ENCODE measurements around the gene CERS6.

CERS6 gene

DNA sequence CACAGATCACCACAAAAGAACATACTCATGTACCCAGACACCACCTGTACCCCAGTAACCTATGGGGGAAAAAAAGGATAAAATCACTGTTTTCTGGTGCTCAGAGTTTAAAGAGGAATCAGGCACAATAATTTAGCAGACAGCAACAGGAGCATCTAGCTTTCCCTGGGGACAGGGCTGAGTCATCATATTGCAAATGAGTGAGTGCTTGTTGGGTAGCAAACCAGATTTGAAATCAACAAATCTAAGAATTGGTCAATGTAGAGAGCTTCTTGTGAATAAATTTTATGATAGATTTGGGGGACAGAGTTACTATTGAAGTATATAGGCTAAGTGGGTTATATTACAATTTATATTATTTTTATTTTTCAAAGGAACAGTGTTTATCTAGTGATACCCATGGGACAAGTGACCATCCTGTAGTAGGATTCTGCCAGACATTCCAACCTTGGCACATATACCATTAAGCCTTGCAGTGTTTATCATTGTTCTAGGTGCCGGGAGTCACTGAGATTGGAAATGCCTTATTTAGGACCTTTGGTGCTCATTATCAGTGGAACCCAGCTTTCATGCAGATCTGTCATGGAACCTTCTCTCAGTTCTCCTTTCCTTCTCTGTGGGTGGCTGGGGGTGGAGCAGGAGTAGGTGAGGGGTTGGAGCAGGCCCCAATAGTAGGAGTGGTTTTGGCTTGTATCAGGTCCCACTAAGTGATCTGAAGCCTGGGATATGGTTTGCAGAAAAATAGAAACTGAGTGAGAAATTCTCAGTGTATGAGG lies 117.2 kb downstream of the CERS6 start:
- no peak for DNase-seq

DNA sequence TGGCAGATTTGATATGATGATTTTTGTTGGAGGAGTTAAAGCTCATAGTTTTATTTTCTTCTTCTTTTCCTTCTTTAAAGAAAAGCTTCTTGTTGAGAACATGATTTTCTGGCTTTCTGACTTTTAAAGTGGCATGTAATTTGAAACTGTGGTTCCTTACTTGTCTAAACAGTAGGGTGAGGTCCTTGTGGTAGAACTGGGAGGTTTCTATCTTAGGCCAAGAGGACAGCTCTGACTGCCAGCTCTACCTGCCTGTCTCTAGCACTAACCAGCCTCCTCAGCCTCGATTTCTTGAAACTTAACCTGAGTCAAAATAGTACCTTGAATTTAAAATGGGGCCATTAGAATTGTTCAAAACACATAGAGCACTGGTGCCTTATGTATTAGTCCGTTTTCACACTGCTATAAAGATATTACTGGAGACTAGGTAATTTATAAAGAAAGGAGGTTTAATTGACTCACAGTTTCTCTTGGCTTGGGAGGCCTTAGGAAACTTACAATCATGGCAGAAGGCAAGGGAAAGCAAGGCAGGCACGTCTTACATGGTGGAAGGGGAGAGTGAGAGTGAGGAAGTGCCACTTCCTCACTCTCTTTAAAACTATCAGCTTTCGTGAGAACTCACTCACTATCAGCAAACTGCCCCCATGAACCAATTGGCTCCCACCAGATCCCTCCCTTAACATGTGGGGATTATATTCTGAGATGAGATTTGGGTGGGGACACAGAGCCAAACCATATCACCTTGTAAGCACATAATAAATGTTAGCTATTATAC lies 119.0 kb downstream of the CERS6 start:
- DNase-seq, result no peak

DNA sequence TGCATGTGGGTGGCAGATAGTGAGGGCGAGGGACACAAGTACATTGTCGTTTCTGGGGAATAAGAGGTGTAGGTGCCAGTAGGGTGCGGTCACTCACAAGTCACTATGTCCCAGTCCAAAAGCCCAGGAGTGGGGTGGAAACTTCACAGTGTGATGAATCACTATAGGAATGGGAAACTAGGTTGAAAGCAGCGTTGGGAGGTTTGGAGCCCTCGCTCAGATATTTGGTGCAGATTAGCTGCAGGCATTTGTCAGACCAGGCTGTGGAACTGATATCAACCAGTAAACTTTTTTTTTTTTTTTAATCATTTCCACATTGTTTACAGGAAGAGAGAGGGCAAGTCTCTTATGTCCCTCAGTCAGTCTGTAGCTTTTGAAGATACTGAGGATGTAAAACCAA lies 121.8 kb downstream of the CERS6 start:
- DNase-seq, result no peak

DNA sequence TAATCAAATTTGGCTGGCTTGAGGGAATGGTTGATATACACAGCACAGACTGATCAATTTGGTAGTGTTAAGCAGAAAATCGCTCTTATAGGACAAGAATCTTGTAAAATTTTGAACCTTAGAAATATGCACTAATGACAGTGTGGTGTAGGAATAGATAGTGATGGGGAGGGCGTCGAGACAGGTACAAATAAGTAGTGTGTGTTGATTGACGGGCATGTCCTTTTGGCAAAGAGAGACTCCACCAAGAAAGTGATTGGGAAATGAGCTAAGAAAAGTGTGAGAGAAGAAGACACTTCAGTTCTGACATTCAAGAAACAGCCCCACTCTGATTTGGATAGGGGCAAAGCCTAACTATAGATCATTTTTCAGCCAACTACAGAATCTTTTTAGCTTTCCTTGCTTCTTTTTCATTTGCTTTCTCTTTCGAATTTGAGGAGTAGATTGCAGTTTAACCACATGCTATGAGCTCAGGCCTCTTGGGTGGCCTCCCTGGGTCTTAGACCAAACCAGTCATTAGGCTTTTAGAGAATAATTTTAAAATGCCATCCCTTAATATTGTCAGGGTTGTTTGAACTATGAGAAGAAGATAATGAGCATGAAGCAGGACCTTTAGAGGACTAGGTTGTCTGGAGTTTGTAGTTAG lies 127.1 kb downstream of the CERS6 start:
- peak in 1 of 5 donors; percentile 16 for DNase-seq

DNA sequence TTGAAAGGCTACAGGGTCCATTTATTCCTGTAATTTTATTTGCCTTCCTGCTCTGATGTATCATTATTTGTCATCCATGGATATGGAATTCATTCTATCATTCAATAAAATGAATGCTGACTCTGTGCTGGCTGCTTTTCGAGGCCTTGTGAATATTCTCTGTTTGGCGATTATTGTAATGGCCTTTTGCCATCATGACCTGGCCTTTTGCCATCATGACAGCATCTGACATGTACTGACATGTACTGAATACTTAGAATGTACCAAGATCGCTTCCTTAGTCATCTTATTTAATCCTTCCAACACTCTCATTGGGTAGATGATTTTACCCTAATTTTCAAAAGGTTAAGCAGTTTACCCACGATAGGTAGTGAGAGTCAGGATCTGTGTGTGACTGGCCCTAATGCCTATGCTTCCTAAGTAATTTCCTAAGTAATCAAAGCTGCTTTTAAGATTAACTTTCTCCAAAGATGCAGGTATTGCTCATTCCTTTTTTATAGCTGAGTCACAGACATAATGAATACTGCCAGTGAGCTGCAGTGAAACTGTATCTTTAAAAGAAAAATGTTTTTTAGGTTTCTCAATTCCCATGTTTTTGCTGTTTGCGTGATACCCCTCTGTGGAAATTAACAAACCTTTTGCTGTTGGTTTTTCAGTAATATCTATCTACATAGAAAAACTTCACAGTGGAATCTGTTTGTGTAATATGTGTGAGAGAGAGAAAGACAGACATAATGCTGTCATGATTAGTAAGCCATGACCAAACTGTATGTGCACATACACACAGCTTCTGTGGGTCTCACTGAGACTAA lies 127.8 kb downstream of the CERS6 start:
- DNase-seq, result no peak

DNA sequence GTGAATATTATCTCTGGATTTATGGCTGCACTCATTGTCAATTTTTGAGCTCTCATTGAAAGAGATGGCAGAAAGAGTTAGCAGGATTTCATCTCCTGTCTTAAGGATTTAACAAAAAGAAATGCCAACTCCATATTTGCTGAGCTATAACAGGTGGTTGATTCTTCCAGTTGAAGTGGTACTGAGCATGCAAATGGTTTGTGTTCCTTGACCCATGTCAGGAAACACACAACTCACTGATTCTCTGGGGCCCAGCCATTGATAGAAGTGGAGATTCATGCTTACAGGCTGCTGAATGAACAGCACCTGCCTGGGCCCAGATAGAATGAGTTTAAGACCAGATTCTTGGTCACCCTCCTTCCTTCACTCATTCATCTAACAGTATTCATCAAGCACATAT lies 128.8 kb downstream of the CERS6 start:
- DNase-seq, result no peak

DNA sequence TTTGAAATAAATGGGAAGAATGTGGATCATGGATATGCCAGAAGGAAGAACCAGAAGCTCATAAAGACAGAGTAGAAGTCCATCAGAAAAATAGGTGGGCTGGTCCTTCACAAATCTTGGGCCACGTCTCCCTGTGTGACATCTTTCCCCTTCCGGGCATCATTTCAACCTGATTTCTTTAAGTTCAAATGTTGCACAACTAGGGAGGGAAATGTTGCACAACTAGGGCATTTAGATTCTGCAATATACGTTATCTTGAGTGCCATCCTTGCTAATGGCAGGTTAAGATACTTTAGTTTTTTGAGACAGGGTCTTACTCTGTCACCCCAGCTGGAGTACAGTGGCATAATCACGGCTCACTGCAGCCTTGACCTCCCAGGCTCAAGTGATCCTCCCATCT lies 129.6 kb downstream of the CERS6 start:
- DNase-seq, result no peak

DNA sequence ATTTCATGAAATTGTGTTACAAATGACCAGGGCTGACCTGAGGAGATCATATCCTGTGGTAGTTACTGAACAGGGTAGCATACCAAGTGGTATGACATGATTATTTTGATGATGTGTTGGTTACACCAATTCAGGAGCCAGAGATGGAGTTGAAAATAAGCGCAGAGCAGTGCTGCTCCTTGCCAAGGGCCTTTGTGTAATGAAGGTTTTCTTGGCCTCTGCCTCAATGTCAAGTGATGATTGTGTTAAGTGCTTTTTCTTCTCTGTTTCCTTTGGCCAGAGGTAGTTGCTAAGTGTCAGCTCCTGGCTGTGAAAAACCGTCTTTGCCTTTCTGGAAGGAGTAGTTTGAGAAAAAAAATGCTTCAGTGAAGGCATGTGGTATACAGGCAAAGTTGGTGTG lies 131.2 kb downstream of the CERS6 start:
- DNase-seq, result no peak

DNA sequence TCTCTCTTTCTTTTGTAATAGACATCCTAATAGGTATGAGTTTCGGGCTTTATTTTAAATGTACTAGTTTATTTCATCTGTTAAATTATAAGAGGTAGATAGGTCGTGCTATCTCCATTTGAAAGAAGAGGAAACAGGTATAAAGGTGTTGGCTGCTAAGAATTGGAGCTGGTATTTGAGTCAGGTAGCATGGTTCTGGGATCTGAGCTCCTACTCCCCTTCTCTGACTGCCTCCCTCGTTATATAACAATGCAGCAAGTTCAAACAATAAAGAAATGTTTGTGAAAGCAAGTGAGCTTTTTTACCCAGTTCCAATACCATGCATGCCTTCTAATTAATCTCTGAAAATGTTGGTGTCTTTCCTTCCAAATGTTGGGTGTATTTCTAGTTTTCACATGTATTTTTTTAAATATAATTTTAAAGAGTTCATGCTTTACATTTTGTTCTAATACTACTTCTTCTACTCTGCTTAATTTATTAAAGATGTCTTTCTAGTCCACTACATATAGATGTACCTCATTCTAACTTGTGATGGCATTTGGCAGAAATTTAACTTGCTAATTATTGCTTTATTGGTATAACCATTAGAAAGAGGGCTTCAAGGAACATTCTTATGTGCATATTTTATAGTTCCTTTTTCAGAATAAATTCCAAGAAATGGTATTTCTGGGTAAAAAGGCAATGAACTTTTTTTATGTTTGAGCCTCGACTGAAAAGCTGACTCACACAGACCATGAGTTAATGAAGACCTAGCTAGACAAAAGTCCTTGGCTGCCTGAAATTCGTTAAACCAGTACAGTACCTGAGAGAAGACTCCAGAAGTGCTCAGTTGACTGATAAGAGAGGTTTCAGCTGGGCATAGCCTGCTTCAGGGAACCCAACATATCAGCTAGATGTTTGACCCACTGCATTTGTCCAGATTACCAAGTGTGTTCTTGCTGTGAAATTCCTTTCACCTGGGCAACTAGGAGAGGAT lies 133.5 kb downstream of the CERS6 start:
- no peak for DNase-seq

DNA sequence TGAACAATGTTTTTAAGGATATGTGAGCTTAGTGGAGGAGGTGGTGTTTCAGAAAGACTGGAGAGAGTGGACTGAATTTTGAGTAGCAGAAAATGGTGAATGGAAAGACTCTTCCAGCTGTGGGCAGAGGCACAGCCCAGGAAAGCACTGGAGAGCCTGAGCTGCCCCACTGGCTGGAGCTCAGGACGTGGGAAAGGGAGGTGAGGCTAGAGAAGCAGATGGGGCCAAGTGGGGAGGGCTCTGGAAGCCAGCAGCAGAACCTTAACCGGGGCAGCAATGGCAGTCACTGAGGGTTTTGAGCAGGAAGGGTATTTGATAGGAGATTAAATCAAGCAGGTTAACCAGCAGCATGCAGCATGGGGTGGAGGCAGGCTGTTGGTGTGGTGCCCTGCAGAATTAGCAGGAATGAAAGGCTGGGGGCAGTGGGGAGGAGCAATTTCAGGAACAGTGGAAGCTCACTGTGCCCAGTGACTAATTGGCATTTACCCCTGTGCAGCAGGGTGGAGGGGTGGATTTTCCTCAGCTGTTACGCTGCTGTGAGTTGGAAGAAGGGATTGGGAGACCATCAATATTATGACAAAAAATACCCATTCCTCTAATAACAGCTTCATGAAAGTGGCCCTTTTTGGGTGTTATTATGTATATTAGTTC lies 136.2 kb downstream of the CERS6 start:
- no peak for DNase-seq

DNA sequence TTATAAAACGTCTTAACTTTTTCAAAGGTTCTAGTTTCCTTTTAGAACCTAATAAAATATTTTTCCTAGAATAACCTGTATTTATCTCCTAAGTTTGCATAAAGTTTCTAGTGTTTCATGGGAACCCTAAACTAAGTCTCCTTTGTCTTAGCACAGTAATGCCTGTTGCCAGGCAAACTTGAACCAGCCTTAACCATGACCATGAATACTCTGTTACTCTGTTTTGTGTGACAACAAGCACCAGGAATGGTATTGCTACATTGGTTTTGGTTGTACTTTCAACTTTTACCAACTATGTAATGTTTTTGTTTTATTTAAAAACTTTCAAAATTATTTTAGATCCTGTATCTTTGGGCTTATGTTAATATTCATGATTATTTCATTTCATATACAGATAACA lies 137.6 kb downstream of the CERS6 start:
- no peak for DNase-seq

DNA sequence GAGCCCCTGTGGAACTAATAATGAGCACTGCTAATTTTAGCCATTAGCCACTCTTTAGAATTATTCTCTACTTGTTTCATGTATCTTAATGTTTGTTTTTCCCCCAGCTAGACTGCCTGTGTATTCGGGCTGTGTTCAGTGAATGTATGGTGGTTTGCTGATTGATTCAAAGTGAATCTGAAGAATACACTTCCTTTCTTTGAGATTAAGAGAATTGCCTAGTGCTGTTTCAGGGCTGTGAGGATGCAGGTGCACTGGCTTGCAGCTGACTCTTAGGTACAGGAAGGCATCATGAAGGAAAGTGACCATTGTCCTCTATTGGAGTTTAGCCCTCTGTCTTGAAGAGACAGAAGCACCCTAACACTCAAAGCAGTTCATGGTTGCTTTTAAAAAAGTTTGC lies 138.7 kb downstream of the CERS6 start:
- DNase-seq, result peak in 1 of 5 donors; percentile 20

DNA sequence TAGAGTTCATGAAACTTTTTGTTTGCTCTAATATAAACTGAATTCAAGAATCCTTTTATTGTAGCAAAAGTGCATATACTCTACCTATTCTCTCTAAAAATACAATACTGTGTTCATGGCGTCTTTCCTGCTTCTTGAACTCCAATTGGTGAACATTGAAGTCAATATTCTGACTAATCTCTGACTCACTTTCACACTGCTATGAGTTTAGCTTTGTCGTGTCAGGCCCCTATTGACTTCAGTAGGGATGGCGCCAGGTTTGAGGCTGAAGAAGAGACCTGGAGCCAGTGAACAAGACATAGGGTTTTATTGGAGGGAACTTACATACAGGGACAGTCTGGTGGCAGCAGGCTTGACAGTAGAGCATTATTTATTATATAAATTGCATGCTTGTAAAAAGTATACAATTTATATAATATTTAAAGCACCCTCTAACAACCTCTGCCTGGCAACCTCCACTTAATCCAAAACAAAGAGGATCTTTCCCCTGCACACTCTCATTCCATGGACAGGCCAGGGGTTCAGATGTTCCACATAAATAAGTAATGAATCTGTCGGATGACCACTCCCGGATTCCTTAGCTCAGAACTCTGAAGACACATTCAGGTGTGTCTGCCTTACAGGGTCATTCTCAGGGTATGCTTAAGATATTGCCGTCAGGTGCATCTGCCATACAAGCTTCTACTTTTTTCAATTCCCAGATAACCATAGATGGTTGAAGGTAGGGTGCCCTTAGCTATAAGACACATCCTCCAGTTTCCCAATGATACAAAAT lies 141.0 kb downstream of the CERS6 start:
- no peak for DNase-seq

DNA sequence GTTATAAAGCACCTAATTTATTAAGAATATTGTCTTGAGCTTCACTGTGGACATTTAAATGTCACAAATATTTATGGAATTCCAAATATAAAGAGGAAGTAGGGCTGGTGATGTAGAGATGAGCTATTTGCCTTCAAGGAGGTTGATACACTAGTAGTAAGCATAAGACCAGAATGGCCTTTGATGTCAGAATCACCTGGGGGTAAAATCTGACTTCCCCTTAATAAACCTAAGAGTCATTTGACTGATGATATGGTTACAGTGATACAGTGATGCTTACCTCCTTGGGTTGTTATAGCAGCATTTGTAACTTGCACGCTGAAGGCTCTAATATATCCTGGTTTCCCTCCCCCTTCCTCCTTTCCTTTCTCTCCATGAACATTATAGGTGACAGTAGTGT lies 143.7 kb downstream of the CERS6 start:
- DNase-seq, result no peak

DNA sequence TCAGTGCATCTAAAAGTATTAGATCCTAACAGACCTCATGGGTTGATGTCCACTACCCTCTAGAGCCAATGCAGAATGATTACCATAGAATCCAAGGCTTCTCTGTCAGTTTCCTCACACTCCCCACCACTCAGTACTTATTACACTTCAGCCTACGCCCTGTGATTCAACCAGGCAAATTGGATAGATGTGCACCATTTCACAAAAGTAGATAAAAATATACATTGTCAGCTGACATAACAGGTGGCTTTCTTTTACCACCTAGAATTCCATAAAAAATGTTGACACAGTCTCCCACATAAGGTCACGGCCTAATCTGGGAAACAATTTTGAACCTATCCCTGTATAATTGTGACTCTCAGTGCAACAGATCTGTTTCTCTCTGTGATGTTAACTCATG lies 144.9 kb downstream of the CERS6 start:
- no peak for DNase-seq

DNA sequence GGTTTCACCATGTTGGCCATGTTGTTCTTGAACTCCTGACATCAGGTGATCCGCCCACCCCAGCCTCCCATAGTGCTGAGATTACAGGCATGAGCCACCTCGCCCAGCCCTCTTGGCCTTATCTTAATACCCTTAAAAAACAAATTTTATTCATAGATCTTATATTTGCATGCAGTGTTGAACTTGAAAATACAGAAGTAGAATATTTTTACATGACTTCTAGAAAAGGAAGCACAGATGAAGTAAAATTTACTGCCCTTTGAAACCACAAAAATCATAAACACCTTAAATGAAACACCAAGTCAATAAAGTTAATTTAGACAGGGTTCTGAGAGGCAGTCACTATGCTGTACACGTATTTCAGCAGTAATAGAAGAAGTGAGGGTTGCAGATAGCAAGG lies 145.7 kb downstream of the CERS6 start:
- no peak for DNase-seq

DNA sequence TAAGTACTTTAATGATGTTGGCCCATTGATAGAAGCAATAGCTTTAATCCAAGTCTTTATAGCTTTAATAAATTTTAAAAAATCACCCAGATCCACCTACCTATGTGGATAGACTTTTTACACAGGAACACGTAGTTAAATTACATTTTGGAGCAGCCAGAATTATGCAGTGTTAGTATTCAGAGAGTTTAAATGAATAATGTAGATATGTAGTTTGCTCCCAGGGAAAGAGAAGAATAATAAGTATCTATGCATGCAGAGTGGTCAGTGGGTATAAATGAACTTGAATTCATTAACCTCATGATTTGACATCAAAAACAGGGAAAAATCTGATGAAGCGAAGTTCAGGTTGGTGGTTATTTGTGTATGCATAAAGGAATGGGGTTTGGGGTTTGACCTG lies 146.3 kb downstream of the CERS6 start:
- no peak for DNase-seq

DNA sequence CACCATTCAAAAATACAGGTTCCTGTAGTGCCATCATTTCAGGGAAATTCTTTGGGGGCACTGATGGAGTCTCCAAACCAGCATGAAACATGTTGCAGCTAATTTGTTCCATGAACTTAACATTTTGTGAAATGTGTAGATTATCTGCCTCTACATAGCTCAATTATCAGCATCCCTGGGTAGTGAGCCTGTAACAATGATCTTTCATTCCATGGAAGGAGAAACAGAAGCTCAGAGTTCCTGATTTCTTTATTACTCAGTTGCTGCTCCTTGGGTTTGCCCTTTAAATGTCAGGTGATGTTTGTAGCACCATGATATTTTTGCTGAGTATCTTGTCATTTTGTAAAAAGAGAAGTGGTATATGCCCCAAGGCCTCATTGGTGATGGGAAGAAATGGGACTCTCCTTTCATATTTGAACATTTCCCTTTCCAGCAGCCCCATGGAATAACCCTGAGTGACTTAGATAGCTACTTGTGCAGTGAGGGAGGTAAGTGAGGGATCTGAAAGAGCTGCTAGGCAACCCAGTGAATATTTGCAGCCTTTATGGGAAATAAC lies 146.9 kb downstream of the CERS6 start:
- no peak for DNase-seq

DNA sequence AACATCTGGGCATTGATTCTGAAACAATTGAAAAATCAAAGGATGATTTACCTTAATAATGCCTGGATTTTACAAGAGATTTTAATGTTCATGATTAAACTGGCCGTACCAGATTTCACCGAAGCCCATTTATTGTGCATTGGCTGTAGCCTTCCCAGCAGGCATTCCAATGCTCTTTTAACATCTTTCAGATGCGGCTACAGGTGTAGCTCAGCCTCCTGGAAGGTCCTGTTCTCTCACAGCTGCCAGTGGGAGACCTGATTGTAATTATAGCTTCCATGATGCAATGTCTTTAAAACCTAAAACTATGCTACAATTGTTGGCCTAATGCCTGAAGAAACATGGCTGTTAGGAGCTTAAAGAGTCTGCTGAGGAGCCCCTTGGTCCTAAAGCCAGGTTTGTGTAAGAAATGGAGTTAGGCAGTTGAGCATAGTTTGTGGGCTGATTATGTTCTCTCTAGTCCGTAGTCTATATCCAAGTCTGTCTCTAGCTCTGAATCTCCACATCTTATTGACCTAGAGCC lies 147.4 kb downstream of the CERS6 start:
- no peak for DNase-seq

DNA sequence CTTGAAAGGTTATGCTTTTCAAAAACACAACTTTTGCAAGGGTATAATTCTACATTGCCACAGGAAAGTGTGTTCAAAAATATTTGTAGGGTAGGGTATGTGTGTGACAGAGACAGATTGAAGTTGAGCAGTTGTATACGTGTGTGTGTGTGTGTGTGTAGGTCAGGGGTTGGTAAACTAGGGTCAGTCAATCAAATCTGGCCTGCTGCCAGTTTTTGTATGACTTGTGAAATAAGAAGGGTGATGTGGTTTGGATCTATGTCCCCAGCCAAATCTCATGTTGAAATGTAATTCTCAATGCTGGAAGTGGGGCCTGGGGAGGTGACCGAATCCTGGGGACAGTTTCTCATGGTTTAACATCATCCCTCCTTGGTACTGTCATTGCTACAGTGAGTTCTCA lies 148.2 kb downstream of the CERS6 start:
- DNase-seq, result no peak
